ENCODE data around the gene FOXO1.

GRCh38 chr13:40534456-40534855 is 132.0 kb downstream of the FOXO1 start:
- no peak for TF ChIP-seq EZH2phosphoT487 (IDR thresholded peaks at IDR 0.05; ENCODE audit: borderline replicate concordance, low read depth, low read length)
- TF ChIP-seq CTCF (conservative IDR thresholded peaks at IDR 0.05; ENCODE audit: low read length) = no peak
